K562 (cell line): ENCODE measurements around the gene KCNJ2. TPM values are rescaled to one million over a fixed set of nuclear protein-coding genes. Genes with fewer than 3 reads are reported as not detected.

Source experiments
- ZBTB40 ChIP-seq, 2 experiments: fragments of 450-650 bp in 1 of 2; sonication (generic) in 1 of 2; formaldehyde crosslinking in 1 of 2; IDR thresholded peaks; 2 replicates each; pipeline versions ENCODE4 v1.7.1 to v1.9.0; 2016 to 2022; ENCODE audit warnings: inconsistent platforms in 1 of 2, mild to moderate bottlenecking in 1 of 2, missing genetic modification reagents in 1 of 2
- polyA plus RNA-seq, 8 experiments: library from polyadenylated mRNA; depleted of rRNA in 4 of 8; stranded (reverse) in 5 of 8; unstranded in 3 of 8; fragments of >200 nt; fragmentation: Nextera tagmentation in 2 of 8; fragmentation: Illumina TruSeq in 1 of 8; extraction: Ambion mirVana in 2 of 8; extraction: Trizol in 1 of 8; gene quantifications; 2 replicates each; pipeline versions ENCODE4 v1.2.1 to v1.2.3, GENCODE V29; 2011 to 2014; ENCODE audit warnings: inconsistent platforms in 1 of 8, missing spikeins in 1 of 8
- total RNA-seq, 7 experiments: library from RNA; depleted of rRNA in 6 of 7; stranded (reverse); fragments of >200 nt in 6 of 7; fragmentation: Illumina TruSeq in 2 of 7; extraction: Trizol in 2 of 7; gene quantifications; 2 replicates each; pipeline versions ENCODE4 v1.2.1 to v1.2.3, GENCODE V29; 2011 to 2021; ENCODE audit warnings: low replicate concordance in 1 of 7

Gene KCNJ2
- total and polyA plus RNA-seq, 9 of the 15 experiments (the other 6 are each of a cell fraction or from before 2014, with no cell fraction given), result not detected

GRCh38 chr17:70173681-70174080 lies 4.3 kb downstream of the KCNJ2 start (continued):
- no peak for TF ChIP-seq ZBTB40 (IDR thresholded peaks at IDR 0.05)
- TF ChIP-seq ZBTB40 (CRISPR knock-in tag; IDR thresholded peaks at IDR 0.05), result no peak
